ENCODE results near the gene SLFN13.
"Not testable (repeated sequence)": the region's sequence is repeated elsewhere in the genome, so short reads cannot be mapped to it uniquely, and the experiment has no call there.

The SLFN13 gene

GRCh38 chr17:35404360-35404759 is 44.2 kb downstream of the SLFN13 start:
- no peak for DNase-seq (ENCODE audit: low read depth)
- no peak for TF ChIP-seq CTCF (IDR thresholded peaks at IDR 0.05; ENCODE audit: low read depth, low read length)
- no peak for TF ChIP-seq MAX (IDR thresholded peaks at IDR 0.05; ENCODE audit: low read depth, low read length)
- no peak for TF ChIP-seq MYC (IDR thresholded peaks at IDR 0.05; ENCODE audit: low read depth, low read length)
- no peak for TF ChIP-seq POLR2A (IDR thresholded peaks at IDR 0.05; ENCODE audit: extremely low read depth, insufficient read length)
- H3K4me3 ChIP-seq (ENCODE audit: low read depth, low read length): no peak overlapping the region

GRCh38 chr17:35393783-35394182 is 54.8 kb downstream of the SLFN13 start:
- DNase-seq (ENCODE audit: low read depth); H3K4me3 ChIP-seq (ENCODE audit: low read depth, low read length): not testable (repeated sequence)

- no peak overlapping the region for H3K4me3 ChIP-seq (ENCODE audit: low read depth, low read length)
- DNase-seq (ENCODE audit: low read depth): peak; percentile 86
- TF ChIP-seq MYC (IDR thresholded peaks at IDR 0.05; ENCODE audit: low read depth, low read length) (no peak), POLR2A (IDR thresholded peaks at IDR 0.05; ENCODE audit: extremely low read depth, insufficient read length) (no peak), MAX (IDR thresholded peaks at IDR 0.05; ENCODE audit: low read depth, low read length) (no peak), CTCF (IDR thresholded peaks at IDR 0.05; ENCODE audit: low read depth, low read length) (no peak)
These were observed 57.9 kb downstream of the SLFN13 start for GRCh38 chr17:35390663-35391062.

GRCh38 chr17:35390156-35390555 is 58.4 kb downstream of the SLFN13 start:
- TF ChIP-seq CTCF (IDR thresholded peaks at IDR 0.05; ENCODE audit: low read depth, low read length): no peak
- TF ChIP-seq MYC (IDR thresholded peaks at IDR 0.05; ENCODE audit: low read depth, low read length): no peak
- no peak for TF ChIP-seq MAX (IDR thresholded peaks at IDR 0.05; ENCODE audit: low read depth, low read length)
- no peak for TF ChIP-seq POLR2A (IDR thresholded peaks at IDR 0.05; ENCODE audit: extremely low read depth, insufficient read length)
- peak; percentile 65 for DNase-seq (ENCODE audit: low read depth)
- H3K4me3 ChIP-seq (ENCODE audit: low read depth, low read length): no peak overlapping the region

DNA sequence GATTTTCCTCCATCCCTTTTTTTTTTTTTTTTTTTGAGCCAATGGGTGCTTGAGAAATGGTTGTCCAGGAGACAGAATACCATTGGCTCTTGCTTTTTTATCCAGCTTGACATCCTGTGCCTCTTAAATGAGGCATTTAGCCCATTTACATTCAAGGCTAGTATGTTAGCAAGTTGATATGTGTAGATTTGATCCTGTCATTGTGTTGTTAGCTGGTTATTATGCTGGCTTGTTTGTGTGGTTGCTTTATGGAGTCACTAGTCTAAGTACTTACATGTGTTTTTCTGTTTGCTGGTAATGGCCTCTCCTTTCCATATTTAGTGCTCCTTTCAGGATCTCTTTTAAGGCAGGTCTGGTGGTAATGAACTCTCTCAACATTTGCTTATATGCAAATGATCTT is 61.1 kb downstream of the SLFN13 start:
- DNase-seq (ENCODE audit: low read depth): no peak
- TF ChIP-seq POLR2A (IDR thresholded peaks at IDR 0.05; ENCODE audit: extremely low read depth, insufficient read length) (no peak), CTCF (IDR thresholded peaks at IDR 0.05; ENCODE audit: low read depth, low read length) (no peak), MAX (IDR thresholded peaks at IDR 0.05; ENCODE audit: low read depth, low read length) (no peak), MYC (IDR thresholded peaks at IDR 0.05; ENCODE audit: low read depth, low read length) (no peak)
- H3K4me3 ChIP-seq (ENCODE audit: low read depth, low read length): no peak overlapping the region

All from NB4 (cell line).